Measurements from ENCODE around the gene ZBED1. TPM values are rescaled to one million over a fixed set of nuclear protein-coding genes. Genes with fewer than 3 reads are reported as not detected.

ZBED1 gene
- total and polyA plus RNA-seq, 10 donors: 11.3 to 65.7 (median 41.9) TPM

- peak; percentile 82 for DNase-seq
- Histone ChIP-seq H3K4me1 (peaks cover 26 to 41% (median 34%) of the 10 kb centered on the region in 6 donors), H3K36me3 (peaks cover 0 to 7% (median 0%) of the 10 kb centered on the region in 6 donors), H3K27ac (peak overlapping the region in 1 of 8 donors; percentile 94), H3K9me3 (no peaks in the 10 kb centered on the region), H3K27me3 (replicated peaks in 1 of 7) (no peaks in the 10 kb centered on the region), H3K4me3 (no peak overlapping the region)
- intact Hi-C loops (cut with DNase I; ENCODE audit: low total_unique reads): no loop called here
- TF ChIP-seq CTCF (IDR thresholded peaks at IDR 0.05 in 8 of 11, conservative IDR thresholded peaks at IDR 0.05 in 3 of 11) (no peak), POLR2AphosphoS5 (IDR thresholded peaks at IDR 0.05) (no peak), POLR2A (IDR thresholded peaks at IDR 0.05) (no peak)
- WGBS, 5 donors: 82 to 98% (median 93%) methylated on average over 3 to 5 of the region's 5 CpGs
Measured at GRCh38 chrX:2501559-2502102, 855 bp upstream of the ZBED1 start.

GRCh38 chrX:2500091-2500802 lies 529 bp downstream of the ZBED1 start:
- peak; percentile 90 for DNase-seq
- Histone ChIP-seq H3K27ac (peak overlapping the region; percentile 72 to 94 (median 92)), H3K4me1 (peaks cover 26 to 55% (median 41%) of the 10 kb centered on the region in 6 donors), H3K27me3 (replicated peaks in 1 of 7) (no peaks in the 10 kb centered on the region), H3K9me3 (no peaks in the 10 kb centered on the region), H3K36me3 (peaks cover 0 to 20% (median 8%) of the 10 kb centered on the region in 6 donors), H3K4me3 (peak overlapping the region; percentile 64 to 94 (median 80))
- TF ChIP-seq POLR2AphosphoS5 (IDR thresholded peaks at IDR 0.05) (peak in 1 of 3 donors; percentile 29), POLR2A (IDR thresholded peaks at IDR 0.05) (no peak), CTCF (IDR thresholded peaks at IDR 0.05 in 8 of 11, conservative IDR thresholded peaks at IDR 0.05 in 3 of 11) (peak in 2 of 11 experiments; percentile 10 to 14)
- intact Hi-C loops (cut with DNase I; ENCODE audit: low total_unique reads): no loop called here
- 1 to 7% (median 2%) methylated on average over 7 to 68 of the region's 70 CpGs for WGBS, 5 donors

GRCh38 chrX:2499507-2499906 lies 1.3 kb downstream of the ZBED1 start:
- H3K27me3 ChIP-seq (replicated peaks in 1 of 7): no peaks in the 10 kb centered on the region
- TF ChIP-seq POLR2AphosphoS5 (IDR thresholded peaks at IDR 0.05): no peak
- TF ChIP-seq POLR2A (IDR thresholded peaks at IDR 0.05): no peak
- no peak for TF ChIP-seq CTCF (IDR thresholded peaks at IDR 0.05 in 8 of 11, conservative IDR thresholded peaks at IDR 0.05 in 3 of 11)
- H3K4me1 ChIP-seq: peaks cover 26 to 59% (median 41%) of the 10 kb centered on the region in 6 donors
- WGBS, 5 donors: 87 to 96% (median 89%) methylated on average over 8 of the region's 8 CpGs
- peaks cover 0 to 21% (median 8%) of the 10 kb centered on the region in 6 donors for H3K36me3 ChIP-seq
- peak overlapping the region in 7 of 8 donors; percentile 79 to 94 (median 92) for H3K27ac ChIP-seq
- intact Hi-C loops (cut with DNase I; ENCODE audit: low total_unique reads): loop anchor here (10.0 kb wide), 1 partner anchor 195 kb away; the partner anchor contains the start of gene CD99
- peak; percentile 41 for DNase-seq
- no peaks in the 10 kb centered on the region for H3K9me3 ChIP-seq
- peak overlapping the region; percentile 64 to 94 (median 80) for H3K4me3 ChIP-seq

GRCh38 chrX:2498781-2499302 lies 1.9 kb downstream of the ZBED1 start:
- Histone ChIP-seq H3K36me3 (peaks cover 0 to 24% (median 8%) of the 10 kb centered on the region in 6 donors), H3K9me3 (no peaks in the 10 kb centered on the region), H3K27me3 (replicated peaks in 1 of 7) (no peaks in the 10 kb centered on the region), H3K27ac (peak overlapping the region in 7 of 8 donors; percentile 73 to 94 (median 92)), H3K4me1 (peaks cover 26 to 59% (median 41%) of the 10 kb centered on the region in 6 donors), H3K4me3 (peak overlapping the region in 5 of 8 donors; percentile 74 to 94 (median 84))
- peak; percentile 58 for DNase-seq
- 36 to 53% (median 49%) methylated on average over 10 of the region's 10 CpGs for WGBS, 5 donors
- intact Hi-C loops (cut with DNase I; ENCODE audit: low total_unique reads): loop anchor here (10.0 kb wide), 1 partner anchor 196 kb away; the partner anchor contains the start of gene CD99
- no peak for TF ChIP-seq CTCF (IDR thresholded peaks at IDR 0.05 in 8 of 11, conservative IDR thresholded peaks at IDR 0.05 in 3 of 11)
- TF ChIP-seq POLR2AphosphoS5 (IDR thresholded peaks at IDR 0.05): no peak
- no peak for TF ChIP-seq POLR2A (IDR thresholded peaks at IDR 0.05)
